Cardiac muscle cell (in vitro differentiated cells and primary cell): Measurements from ENCODE around the gene TTC24. TPM values are rescaled to one million over a fixed set of nuclear protein-coding genes. Genes with fewer than 3 reads are reported as not detected.

Experiments
- DNase-seq, 2 donors: peaks; one replicate each; pipeline versions ENCODE4 v3.0.0 to v3.0.0-alpha.2; 2010 to 2017; ENCODE audit warnings: low read depth in 1 of 2, low spot score in 1 of 2
- H3K27ac ChIP-seq: fragments of 200-600 bp; sonication (generic); 2 replicates; pipeline ENCODE4 v1.5.1; 2016
- H3K27me3 ChIP-seq: fragments of 200-600 bp; sonication (generic); 2 replicates; pipeline ENCODE4 v1.6.0; 2016; ENCODE audit warnings: control low read depth
- H3K36me3 ChIP-seq: fragments of 200-600 bp; sonication (generic); 2 replicates; pipeline ENCODE4 v1.5.1; 2016; ENCODE audit warnings: control low read depth
- H3K4me1 ChIP-seq: fragments of 200-600 bp; sonication (generic); 2 replicates; pipeline ENCODE4 v1.8.1; 2017; ENCODE audit warnings: low read depth, mild to moderate bottlenecking, mixed run types
- H3K4me3 ChIP-seq: fragments of 200-600 bp; sonication (generic); 2 replicates; pipeline ENCODE4 v1.5.1; 2016; ENCODE audit warnings: mild to moderate bottlenecking
- H3K9me3 ChIP-seq: fragments of 200-600 bp; sonication (generic); 2 replicates; pipeline ENCODE4 v1.5.1; 2017; ENCODE audit warnings: low read depth, mild to moderate bottlenecking, control low read depth
- polyA plus RNA-seq: library from polyadenylated mRNA; unstranded; fragments of >200 nt; fragmentation: Nextera tagmentation; extraction: Ambion mirVana; gene quantifications from 2 replicates; pipeline ENCODE4 v1.2.1, GENCODE V29; 2016
- total RNA-seq: library from RNA; depleted of rRNA; stranded (reverse); fragments of >200 nt; gene quantifications from 2 replicates; pipeline ENCODE4 v1.2.3, GENCODE V29; 2016
- TF ChIP-seq, protein P1 (sequence below): IDR thresholded peaks from 2 replicates; pipeline ENCODE4 v1.5.1; 2012; ENCODE audit warnings: low read depth, mild to moderate bottlenecking, low read length

The TTC24 gene
- total and polyA plus RNA-seq, 2 experiments from 2014 or later, result 0.15 TPM; not detected in 1

DNA sequence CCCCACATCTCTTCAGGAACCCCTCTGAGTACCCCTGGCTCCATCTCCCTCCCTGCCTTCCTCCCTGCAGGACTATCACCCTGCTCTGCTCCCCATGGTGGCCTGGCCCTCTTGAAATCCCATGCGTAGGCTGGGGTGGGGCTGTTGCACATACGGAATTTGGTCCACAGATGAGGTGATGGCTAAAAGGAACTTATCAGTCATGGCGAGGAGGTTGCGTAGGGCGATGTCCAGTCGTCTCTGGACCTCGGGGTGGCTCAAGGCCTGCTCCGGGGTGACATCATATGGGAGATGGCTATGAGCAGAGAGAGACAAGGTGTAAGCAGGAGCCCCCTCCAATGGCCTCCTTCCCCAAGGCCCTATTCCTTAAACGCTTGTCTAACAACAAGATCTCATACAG lies 42.5 kb upstream of the TTC24 start:
- H3K4me3 ChIP-seq, result no peak overlapping the region
- TF ChIP-seq, protein P1, sequence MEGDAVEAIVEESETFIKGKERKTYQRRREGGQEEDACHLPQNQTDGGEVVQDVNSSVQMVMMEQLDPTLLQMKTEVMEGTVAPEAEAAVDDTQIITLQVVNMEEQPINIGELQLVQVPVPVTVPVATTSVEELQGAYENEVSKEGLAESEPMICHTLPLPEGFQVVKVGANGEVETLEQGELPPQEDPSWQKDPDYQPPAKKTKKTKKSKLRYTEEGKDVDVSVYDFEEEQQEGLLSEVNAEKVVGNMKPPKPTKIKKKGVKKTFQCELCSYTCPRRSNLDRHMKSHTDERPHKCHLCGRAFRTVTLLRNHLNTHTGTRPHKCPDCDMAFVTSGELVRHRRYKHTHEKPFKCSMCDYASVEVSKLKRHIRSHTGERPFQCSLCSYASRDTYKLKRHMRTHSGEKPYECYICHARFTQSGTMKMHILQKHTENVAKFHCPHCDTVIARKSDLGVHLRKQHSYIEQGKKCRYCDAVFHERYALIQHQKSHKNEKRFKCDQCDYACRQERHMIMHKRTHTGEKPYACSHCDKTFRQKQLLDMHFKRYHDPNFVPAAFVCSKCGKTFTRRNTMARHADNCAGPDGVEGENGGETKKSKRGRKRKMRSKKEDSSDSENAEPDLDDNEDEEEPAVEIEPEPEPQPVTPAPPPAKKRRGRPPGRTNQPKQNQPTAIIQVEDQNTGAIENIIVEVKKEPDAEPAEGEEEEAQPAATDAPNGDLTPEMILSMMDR, result no peak
- DNase-seq, result no peak
- H3K9me3 ChIP-seq, result no peaks in the 10 kb centered on the region
- H3K36me3 ChIP-seq, result no peaks in the 10 kb centered on the region
- H3K27me3 ChIP-seq, result no peaks in the 10 kb centered on the region
- H3K4me1 ChIP-seq, result no peaks in the 10 kb centered on the region
- H3K27ac ChIP-seq, result no peak overlapping the region

DNA sequence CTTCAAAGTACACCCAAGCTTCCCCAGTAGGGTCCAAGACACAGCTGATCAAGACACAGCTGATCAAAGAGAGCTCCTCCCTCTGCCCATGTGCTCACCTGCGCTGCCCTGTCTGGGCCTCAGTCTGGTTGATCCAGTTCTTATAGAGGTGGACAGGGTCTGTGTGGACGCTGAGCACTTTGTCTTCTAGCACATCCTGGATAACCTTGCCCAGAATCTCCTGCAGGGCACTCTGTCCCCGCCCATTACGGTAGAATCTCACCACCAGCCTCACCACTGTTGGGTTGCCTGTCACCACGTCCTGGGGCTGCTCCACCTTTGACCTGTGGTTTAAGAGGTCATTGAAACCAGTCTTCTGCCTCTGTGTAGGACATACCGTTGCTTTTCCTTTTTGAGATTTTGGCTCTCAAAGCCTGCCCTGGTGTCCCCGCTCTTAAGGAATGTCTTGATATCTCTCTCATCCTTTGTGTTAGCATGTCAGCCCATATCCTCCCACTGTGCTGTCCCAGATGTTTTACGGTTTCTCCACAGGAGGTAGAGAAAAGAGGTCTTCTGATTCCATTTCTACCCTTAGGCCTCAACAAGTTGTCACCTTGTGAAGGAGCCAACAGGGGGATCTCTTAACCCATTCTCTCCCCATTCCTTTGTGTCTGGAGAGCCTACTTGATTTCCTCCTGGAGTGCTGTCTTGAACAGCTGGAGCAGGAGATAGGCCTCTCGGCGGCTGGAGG lies 40.6 kb upstream of the TTC24 start:
- DNase-seq, result no peak
- TF ChIP-seq, protein P1, result no peak
- no peak overlapping the region for H3K4me3 ChIP-seq
- no peaks in the 10 kb centered on the region for H3K36me3 ChIP-seq
- H3K4me1 ChIP-seq, result peaks cover under 1% of the 10 kb centered on the region
- no peaks in the 10 kb centered on the region for H3K27me3 ChIP-seq
- no peak overlapping the region for H3K27ac ChIP-seq
- H3K9me3 ChIP-seq, result no peaks in the 10 kb centered on the region

DNA sequence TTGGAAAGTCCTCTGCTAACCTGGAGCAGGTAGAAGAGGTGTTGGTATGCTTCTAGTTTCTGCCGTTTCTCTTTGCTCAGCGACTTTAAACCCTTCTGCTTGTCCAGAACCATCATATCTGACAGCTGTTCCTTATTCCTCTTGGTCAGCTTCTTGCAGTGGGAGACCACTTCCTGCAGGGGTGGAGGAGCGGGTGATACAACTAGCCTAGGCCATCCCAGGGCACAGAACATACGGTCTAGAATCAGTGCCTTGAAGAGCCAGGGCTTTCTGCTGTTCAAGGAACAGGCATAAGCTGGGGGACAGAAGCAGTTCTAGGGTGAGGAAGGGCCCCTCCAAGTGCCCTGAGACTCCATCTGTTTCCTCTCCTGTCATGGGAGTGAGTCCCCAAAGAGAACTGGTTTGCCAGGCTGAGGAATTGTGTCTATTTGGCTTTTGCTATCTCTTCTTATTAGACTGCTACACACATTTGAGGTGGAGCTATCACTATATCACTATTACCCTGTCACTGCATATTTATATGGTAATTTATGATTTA lies 39.6 kb upstream of the TTC24 start:
- no peaks in the 10 kb centered on the region for H3K27me3 ChIP-seq
- H3K27ac ChIP-seq, result no peak overlapping the region
- peaks cover 5% of the 10 kb centered on the region for H3K4me1 ChIP-seq
- H3K4me3 ChIP-seq, result no peak overlapping the region
- no peak for DNase-seq
- TF ChIP-seq, protein P1, result no peak
- H3K36me3 ChIP-seq, result no peaks in the 10 kb centered on the region
- no peaks in the 10 kb centered on the region for H3K9me3 ChIP-seq

DNA sequence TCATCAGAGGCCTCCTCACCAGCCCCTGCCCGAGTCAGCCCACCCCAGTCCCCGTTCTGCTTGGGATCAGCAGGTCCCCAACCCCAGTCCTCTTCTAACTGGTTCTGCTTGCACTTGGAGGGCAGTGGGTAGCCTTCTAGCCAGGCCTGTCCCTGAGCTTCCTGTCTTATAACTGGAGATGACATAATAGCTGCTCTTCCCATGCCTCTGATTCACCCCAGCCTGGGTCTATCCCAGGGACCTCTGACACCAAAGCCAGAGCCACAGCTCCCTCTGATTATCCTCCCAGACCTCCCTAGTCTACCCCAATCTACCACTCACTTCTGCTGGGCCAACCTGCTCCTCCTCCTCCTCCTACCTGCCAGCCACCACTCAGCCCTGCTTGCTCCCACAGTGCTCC lies 38.6 kb upstream of the TTC24 start:
- TF ChIP-seq, protein P1, result no peak
- H3K4me1 ChIP-seq, result peaks cover 5% of the 10 kb centered on the region
- no peak overlapping the region for H3K27ac ChIP-seq
- DNase-seq, result no peak
- no peaks in the 10 kb centered on the region for H3K27me3 ChIP-seq
- no peaks in the 10 kb centered on the region for H3K9me3 ChIP-seq
- no peak overlapping the region for H3K4me3 ChIP-seq
- no peaks in the 10 kb centered on the region for H3K36me3 ChIP-seq

DNA sequence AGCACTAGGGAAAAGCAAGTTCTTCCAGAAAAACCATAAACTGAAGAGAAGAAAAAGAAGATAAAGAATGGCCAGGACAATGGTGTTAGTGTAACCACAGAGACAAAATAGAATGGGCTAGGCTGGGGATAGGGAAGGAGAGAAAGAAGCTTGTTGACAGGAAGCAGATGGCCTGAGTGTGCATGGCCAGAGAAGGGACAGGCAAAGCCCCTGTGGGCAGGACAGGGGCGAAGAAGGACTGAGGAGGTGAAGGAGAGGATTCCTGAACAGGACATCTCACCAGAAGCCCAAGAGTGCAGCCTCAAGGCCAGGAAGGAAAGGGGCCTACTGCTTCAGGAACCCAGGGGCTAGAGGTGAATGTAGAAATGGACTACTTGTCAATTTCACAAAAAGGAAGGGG lies 36.5 kb upstream of the TTC24 start:
- no peak overlapping the region for H3K27ac ChIP-seq
- H3K4me3 ChIP-seq, result no peak overlapping the region
- no peaks in the 10 kb centered on the region for H3K36me3 ChIP-seq
- H3K4me1 ChIP-seq, result peaks cover 12% of the 10 kb centered on the region
- H3K9me3 ChIP-seq, result no peaks in the 10 kb centered on the region
- DNase-seq, result no peak
- TF ChIP-seq, protein P1, result no peak
- no peaks in the 10 kb centered on the region for H3K27me3 ChIP-seq
